Right forelimb (tissue), 1 donor: ENCODE measurements around the gene IDH3G.
"Not testable (repeated sequence)": the region's sequence is repeated elsewhere in the genome, so short reads cannot be mapped to it uniquely, and the experiment has no call there.

Source experiments
- DNase-seq: peaks from one replicate; pipeline ENCODE4 v3.0.0-alpha.2; 2018

The IDH3G gene

GRCh38 chrX:153771415-153772315 is 22.5 kb downstream of the IDH3G start:
- DNase-seq = no peak

DNA sequence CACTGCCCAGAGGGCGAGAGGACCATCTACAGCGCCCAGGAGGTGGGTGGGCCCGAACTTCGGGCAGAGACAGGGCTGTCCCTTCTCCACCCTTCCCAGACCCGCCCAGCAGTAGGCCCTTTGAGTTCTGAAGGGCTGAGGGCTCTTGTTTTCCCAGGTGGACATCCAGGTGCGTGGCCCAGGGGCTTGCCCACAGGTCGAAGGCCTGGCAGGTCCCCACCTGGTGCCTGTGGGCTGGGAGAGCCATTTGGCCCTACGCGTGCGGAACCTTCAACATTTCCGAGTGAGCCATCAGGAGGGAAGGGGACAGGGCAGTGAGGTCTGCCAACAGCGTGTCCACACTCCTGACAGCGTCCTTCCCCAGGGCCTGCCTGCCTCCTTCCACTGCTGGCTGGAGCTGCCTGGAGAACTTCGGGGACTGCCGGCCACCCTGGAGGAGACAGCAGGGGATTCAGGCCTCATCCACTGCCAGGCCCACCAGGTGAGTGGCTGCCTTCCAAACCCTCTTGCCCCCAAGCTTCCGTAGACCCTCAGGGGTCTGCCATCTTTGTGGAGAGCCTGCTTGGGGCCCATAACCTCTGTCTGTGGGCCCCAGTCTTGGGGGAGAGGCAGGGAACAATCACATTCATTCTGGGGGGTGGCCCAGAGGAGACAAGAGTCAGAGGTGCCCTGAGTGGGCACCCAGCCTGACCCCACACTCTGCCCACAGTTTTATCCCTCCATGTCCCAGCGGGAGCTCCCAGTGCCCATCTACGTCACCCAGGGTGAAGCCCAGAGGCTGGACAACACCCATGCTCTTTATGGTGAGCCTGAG is 23.4 kb downstream of the IDH3G start:
- DNase-seq = no peak

DNA sequence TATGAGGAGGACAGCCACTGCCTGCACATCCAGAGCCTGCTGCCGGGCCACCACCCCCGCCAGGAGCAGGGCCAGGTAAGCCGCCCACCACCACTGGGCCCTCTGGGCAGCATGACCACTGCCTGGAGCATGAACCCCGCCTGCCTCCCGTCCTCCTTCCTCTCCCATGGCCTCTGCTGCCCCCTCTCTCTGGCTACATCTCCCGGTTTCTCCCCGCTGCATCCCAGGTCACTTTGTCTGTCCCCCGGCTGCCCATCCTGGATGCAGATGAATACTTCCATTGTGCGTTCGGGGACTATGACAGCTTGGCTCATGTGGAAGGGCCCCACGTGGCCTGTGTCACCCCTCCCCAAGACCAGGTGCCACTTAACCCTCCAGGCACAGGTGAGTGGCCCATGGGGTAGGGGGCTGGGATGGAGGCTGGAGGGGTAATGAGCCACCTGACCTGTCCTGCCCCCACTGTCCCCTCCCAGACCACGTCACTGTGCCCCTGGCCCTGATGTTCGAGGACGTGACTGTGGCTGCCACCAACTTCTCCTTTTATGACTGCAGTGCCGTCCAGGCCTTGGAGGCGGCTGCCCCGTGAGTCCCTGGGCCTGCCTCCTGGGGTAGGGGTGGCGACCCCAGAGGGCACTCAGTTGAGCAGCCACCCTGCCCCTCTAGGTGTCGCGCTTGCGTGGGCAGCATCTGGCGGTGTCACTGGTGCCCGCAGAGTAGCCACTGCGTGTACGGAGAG is 24.1 kb downstream of the IDH3G start:
- DNase-seq = no peak

DNA sequence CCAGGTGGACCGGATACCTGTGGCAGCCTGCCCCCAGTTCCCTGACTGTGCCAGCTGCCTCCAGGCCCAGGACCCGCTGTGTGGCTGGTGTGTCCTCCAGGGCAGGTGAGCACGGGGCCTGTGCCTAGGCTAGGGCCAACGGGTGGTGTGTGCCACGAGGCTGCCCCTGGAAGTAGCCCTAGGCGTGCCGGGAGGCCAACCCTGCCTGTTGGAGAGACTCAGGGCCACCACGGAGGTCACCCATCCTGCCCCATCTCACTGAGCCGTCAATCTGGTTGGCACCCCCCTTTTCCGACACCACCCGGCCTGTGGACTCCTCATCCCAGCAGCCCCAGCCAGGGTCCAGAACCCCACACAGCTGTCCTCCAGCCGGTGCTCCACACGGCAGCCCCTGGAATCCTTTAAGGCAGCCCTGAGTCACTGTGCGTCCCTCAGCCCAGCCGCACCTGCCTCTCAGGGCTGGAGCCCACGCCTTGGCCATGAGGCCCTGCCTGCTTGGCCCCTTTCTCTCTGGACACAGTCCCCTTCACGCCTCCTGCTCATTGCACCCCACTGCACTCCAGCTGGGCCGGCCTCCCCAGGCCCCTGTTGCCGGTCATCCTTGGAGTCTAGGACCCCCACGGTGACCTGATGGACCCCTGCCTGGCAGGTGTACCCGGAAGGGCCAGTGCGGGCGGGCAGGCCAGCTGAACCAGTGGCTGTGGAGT is 24.9 kb downstream of the IDH3G start:
- no peak for DNase-seq

DNA sequence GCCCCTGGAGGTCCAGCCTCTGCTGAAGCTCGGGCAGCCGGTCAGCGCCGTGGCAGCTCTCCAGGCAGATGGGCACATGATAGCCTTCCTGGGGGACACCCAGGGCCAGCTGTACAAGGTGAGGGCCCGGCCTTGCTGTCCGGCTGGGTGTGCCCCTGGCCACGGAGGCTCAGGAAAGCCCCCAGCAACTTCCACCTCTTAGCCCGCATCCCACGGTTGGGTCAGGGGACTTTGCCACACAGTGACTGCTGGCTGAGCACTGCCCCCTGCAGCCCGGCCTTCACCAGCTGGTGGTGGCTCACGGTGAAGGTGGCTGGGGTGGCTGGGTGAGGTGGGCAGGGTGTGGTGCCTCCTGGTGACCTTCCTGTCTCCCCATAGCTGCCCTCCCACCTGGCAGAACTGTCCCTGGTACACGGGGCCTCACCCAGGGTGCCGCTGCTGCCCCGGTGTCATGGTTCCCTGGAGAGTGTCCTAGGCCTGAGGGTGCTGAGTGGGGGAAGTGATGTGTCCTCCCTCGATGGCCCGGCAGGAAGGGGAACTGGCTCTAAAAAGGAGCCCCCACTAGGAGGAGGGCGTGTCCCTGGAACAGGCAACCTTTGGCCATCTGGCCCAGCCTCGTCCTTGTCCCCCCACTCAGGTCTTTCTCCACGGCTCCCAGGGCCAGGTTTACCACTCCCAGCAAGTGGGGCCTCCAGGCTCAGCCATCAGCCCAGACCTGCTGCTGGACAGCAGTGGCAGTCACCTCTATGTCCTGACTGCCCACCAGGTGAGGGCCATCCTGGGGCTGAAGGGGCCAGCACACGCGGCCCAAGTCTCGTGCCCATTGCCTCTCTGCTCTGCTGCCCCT is 25.6 kb downstream of the IDH3G start:
- no peak for DNase-seq

- no peak for DNase-seq
These were observed 26.5 kb downstream of the IDH3G start for GRCh38 chrX:153767674-153768055.

- DNase-seq = no peak
These were observed 27.1 kb downstream of the IDH3G start for GRCh38 chrX:153766871-153767673.

DNA sequence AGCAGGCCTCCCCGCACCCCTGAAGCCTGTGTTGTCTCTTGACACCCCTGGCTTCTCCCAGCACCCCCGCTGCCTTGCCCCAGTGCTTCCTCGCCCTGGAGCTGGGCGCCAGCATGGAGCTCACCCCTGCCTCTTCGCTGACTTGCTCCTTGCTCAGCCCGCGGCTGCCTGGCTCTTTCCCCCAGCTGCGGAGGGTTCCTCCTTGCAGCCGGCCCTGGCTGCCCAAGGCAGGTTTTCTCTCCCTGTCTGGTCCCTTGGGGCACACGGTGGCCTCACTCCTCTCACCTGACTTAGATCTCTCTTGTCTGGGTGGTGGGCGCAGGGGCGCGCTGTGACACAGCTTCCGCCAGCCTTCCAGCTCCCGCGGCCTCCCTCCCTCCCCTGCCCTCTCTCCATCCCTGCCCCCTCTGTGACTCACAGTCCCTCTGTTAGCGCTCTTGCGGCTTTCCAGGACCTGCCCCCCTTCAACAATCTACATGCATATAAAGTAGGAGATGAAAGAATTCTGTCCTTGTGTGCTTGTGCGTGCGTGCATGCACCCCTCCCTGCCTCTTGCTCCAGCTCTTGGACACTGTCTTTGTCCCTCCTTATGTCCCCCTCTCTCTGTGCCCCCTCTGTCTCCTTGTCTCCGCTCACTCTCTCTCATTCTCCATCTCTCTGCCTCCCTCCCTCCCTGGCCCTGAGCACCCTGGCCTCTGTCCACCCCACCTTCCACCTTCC is 27.9 kb downstream of the IDH3G start:
- DNase-seq = no peak

DNA sequence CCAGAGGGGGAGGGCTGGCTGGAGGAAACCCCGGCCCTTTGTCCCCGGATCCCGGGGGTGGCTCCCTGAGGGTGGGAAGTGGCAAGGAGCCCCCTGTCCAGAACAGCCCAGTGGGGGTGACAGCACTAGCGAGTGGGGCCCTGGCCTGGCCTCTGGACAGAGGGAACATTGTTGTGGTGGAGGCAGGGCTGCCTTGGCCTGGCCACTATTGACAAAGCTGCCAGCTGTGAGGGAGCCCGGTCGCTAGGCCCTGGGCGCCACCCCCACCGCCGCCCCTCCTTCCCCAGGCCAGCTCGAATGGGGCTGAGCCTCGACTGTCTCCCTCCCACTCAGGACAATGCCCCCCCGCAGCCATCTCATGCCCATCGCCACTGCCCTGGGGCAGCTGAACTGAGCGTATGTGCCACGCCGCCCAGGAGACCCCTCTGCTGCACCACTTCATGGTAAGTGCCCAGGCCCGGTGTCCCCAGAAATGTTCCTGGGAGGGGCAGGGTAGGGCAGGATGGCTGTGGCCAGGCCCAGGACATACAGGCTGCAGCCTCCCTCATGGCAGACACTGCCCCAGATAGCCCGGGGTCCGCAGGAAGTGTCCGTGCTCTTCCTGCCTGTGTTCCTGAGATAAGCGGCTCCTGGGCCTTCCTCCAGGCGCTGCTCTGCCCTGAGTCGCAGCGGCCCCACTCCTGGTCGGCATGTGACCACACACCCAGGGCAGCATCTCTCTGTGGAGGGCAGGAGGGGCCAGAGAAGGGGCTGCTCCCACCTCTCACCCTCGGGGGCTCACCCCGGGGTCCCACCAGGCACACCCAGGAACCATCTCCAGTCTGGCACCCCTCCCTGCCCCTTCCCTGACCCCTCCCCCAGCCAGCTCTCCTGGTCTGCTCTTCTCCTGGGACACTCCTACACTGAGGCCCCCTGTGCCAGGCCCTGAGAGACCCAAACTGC is 28.8 kb downstream of the IDH3G start:
- DNase-seq = no peak

GRCh38 chrX:153764786-153765137 is 29.4 kb downstream of the IDH3G start:
- DNase-seq = no peak

DNA sequence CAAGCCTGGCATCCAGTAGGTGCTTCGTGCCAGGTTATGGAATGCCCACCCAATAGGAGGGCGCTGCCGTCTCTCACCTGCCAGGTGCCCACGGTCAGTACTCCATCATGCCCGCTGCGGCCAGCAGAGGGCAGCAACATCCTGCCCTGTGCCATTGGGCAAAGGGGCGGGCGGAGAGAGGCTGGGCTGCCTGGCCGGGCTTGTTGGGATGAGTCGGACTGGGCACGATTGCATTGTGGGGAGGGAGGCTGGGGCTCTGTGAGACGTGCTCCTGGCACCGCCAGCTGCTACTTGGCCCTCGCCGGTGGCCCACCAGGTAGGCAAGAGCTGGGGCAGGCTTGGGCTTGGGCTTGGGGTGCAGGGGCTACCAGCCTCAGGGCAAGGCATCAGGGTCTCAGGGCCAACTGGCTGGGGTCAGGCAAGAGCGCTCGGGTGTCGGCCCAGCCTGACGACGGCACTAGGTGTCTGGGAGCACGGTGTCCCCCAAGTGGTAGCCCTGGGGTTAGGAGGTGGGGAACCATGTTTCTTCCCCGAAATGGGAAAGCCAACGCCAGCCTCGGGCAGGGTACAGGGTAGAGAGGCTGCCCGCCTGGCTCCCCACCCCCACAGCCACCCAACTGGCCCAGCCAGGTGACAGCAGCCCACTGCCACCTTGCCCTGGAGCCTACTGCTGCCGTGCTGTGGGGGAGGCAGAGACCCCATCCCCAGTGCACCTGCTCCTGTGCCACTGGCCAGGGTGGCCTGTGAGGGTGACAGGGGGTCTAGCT is 30.0 kb downstream of the IDH3G start, which contains the start of gene PLXNB3:
TSS of gene PLXNB3 (plus strand) at position 261 of the 767 bp plus-strand sequence. CDS start 1,287 bp downstream, outside the sequence.
- peak; percentile 64 for DNase-seq

DNA sequence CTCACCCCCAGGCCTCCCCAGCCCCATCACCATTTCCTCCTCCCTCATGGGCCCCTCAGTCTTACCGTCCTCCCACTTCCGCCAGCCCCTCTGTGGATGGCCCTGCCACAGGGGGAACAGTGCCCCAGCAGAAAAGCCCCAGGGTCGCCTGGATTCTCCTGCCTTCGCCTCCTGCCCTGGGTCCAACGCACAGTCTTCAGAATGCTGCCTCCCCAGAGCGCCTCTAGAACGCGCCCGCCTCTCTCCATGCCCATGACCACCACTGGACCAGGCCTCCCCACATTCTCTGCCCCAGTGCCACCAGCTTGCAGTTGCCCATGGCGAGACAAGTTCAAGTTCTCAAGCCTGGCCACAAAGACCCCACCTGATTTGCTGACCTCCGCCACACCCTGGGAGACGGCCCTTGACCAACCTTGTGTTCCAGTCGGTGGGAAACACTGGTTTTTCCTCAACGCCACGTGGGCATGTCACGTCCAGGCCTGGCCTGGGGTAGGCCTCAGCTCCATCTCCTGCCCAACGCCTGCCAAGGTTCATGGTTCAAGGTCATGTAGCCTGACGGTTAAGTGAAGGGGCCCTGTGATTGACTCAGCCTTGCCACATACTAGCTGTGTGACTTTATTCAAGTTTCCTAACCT is 30.8 kb downstream of the IDH3G start:
- no peak for DNase-seq

GRCh38 chrX:153762626-153763173 is 31.5 kb downstream of the IDH3G start:
- DNase-seq = no peak

DNA sequence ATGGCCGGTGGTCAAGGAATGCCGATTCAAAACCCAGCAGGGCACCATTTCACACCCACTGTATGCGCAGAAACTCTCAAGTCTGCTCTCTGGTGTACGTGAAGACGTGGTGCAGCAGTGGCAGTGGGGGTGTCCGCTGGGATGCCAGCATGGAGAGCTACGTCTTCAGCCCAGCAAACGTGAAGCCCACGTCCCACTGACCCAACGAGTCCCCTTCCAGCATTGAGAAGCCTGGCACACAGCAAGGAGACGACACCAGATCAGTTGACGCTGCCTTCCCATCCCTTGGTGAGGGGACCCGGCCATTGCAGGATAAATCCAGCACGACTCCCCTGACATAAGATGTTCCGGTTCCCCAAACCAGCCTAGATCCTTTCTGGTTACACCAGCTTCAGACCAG is 32.3 kb downstream of the IDH3G start:
- DNase-seq = no peak

GRCh38 chrX:153755136-153755535 is 39.0 kb downstream of the IDH3G start:
- no peak for DNase-seq

- DNase-seq = no peak
These were observed 43.9 kb downstream of the IDH3G start for GRCh38 chrX:153750127-153750774.

- DNase-seq = not testable (repeated sequence)
These were observed 45.2 kb downstream of the IDH3G start for GRCh38 chrX:153749017-153749416.
